PC-9 (cell line): ENCODE results near the gene RAP1GAP2. TPM values are rescaled to one million over a fixed set of nuclear protein-coding genes. Genes with fewer than 3 reads are reported as not detected.

Source experiments
- BruUV-seq: library from RNA; stranded (reverse); fragments of 400-500 nt; replicated peaks from 2 replicates; lab custom pipeline; 2021; lab: Mats Ljungman, UMichigan
- CTCF ChIA-PET: fragments of 300-600 bp; sonication (Branson Sonifier 250); formaldehyde crosslinking; loops from one replicate; lab custom pipeline; 2022; ENCODE audit warnings: antibody characterized with exemption; lab: Charles Lee
- POLR2A ChIA-PET: fragments of 300-600 bp; sonication (Branson Sonifier 250); formaldehyde crosslinking; loops from one replicate; lab custom pipeline; 2022; ENCODE audit warnings: antibody characterized with exemption; ENCODE audit not compliant: unreplicated experiment; lab: Charles Lee
- DNase-seq, 2 experiments: peaks; one replicate each; pipeline versions ENCODE4 v3.0.0 to v3.0.0-alpha.2; 2015 to 2022; ENCODE audit warnings: mixed read lengths in 1 of 2
- H2AFZ ChIP-seq: fragments of 200-600 bp; sonication (generic); 2 replicates; pipeline ENCODE4 v1.8.1; 2017; ENCODE audit warnings: antibody characterized with exemption
- H3F3A ChIP-seq: fragments of 200-600 bp; sonication (generic); 2 replicates; pipeline ENCODE4 v1.8.1; 2017; ENCODE audit warnings: antibody characterized with exemption, mild to moderate bottlenecking, low read depth; ENCODE audit not compliant: insufficient read depth
- H3K27ac ChIP-seq: fragments of 200-600 bp; sonication (generic); 2 replicates; pipeline ENCODE4 v1.6.1; 2016; ENCODE audit warnings: mixed run types
- H3K27me3 ChIP-seq: fragments of 200-600 bp; sonication (generic); 2 replicates; pipeline ENCODE4 v1.6.1; 2016; ENCODE audit warnings: low read depth, mixed run types; ENCODE audit not compliant: insufficient read depth
- H3K36me3 ChIP-seq: fragments of 200-600 bp; sonication (generic); 2 replicates; pipeline ENCODE4 v1.6.1; 2016; ENCODE audit warnings: low read depth, mixed run types
- H3K4me1 ChIP-seq: fragments of 200-600 bp; sonication (generic); replicated peaks from 2 replicates; pipeline ENCODE4 v1.6.1; 2016; ENCODE audit warnings: mixed run types; ENCODE audit not compliant: insufficient read depth
- H3K4me2 ChIP-seq: fragments of 200-600 bp; sonication (generic); 2 replicates; pipeline ENCODE4 v1.6.1; 2017; ENCODE audit warnings: mixed run types
- H3K4me3 ChIP-seq: fragments of 200-600 bp; sonication (generic); 2 replicates; pipeline ENCODE4 v1.6.1; 2016; ENCODE audit warnings: mixed run types
- H3K79me2 ChIP-seq: fragments of 200-600 bp; sonication (generic); 2 replicates; pipeline ENCODE4 v1.6.1; 2017; ENCODE audit warnings: low read depth, mixed run types
- H3K9me2 ChIP-seq: fragments of 200-600 bp; sonication (generic); 2 replicates; pipeline ENCODE4 v1.8.1; 2017; ENCODE audit warnings: mild to moderate bottlenecking; ENCODE audit not compliant: insufficient read depth
- H3K9me3 ChIP-seq: fragments of 200-600 bp; sonication (generic); 2 replicates; pipeline ENCODE4 v1.8.1; 2016; ENCODE audit warnings: low read depth; ENCODE audit not compliant: insufficient read depth
- H4K20me1 ChIP-seq: fragments of 200-600 bp; sonication (generic); 2 replicates; pipeline ENCODE4 v1.8.1; 2017; ENCODE audit not compliant: insufficient read depth
- CTCF ChIP-seq: fragments of 200-600 bp; sonication (generic); conservative IDR thresholded peaks from 2 replicates; pipeline ENCODE4 v1.6.1; 2017; ENCODE audit warnings: mixed run types, antibody characterized with exemption, mild to moderate bottlenecking, moderate library complexity
- EZH2 ChIP-seq: fragments of 200-600 bp; sonication (generic); IDR thresholded peaks from 2 replicates; pipeline ENCODE4 v1.8.0; 2017; ENCODE audit warnings: antibody characterized with exemption, low read depth
- intact Hi-C: fragments of 100-400 bp; cut with micrococcal nuclease; formaldehyde crosslinking; loops from one replicate; pipeline ENCODE4 v1.10.0; 2022; ENCODE audit not compliant: unreplicated experiment
- total RNA-seq: library from RNA; stranded (reverse); gene quantifications from 2 replicates; pipeline ENCODE4 v1.2.3, GENCODE V29; 2021

The RAP1GAP2 gene
- total RNA-seq, 1 experiment from 2014 or later, result 10.1 TPM

- no peaks in the 10 kb centered on the region for H3K36me3 ChIP-seq
- no peaks in the 10 kb centered on the region for H3K9me2 ChIP-seq
- no peak for DNase-seq
- H3K27ac ChIP-seq, result no peak overlapping the region
- ChIA-PET POLR2A (no interaction called here), CTCF (no interaction called here)
- H4K20me1 ChIP-seq, result no peaks in the 10 kb centered on the region
- intact Hi-C loops, result no loop called here
- H3K9me3 ChIP-seq, result no peaks in the 10 kb centered on the region
- no peak overlapping the region for H3K4me2 ChIP-seq
- TF ChIP-seq EZH2 (no peak), CTCF (no peak)
- no peak overlapping the region for H3K4me3 ChIP-seq
- H3F3A ChIP-seq, result peaks cover 18% of the 10 kb centered on the region; the same call in 1 of the 2 replicates
- peaks cover 9% of the 10 kb centered on the region for H3K4me1 ChIP-seq
- H2AFZ ChIP-seq, result no peak overlapping the region
- H3K27me3 ChIP-seq, result no peaks in the 10 kb centered on the region
- no TSS peak for BruUV-seq
- no peaks in the 10 kb centered on the region for H3K79me2 ChIP-seq
Measured at GRCh38 chr17:2939714-2940351, 143.6 kb downstream of the RAP1GAP2 start.

GRCh38 chr17:2940352-2940751 is 144.1 kb downstream of the RAP1GAP2 start:
- BruUV-seq, result no TSS peak
- no peak for DNase-seq
- H4K20me1 ChIP-seq, result no peaks in the 10 kb centered on the region
- H3K79me2 ChIP-seq, result no peaks in the 10 kb centered on the region
- H3K9me2 ChIP-seq, result no peaks in the 10 kb centered on the region
- ChIA-PET CTCF (no interaction called here), POLR2A (no interaction called here)
- H2AFZ ChIP-seq, result no peak overlapping the region
- no peak overlapping the region for H3K4me2 ChIP-seq
- H3K9me3 ChIP-seq, result no peaks in the 10 kb centered on the region
- TF ChIP-seq EZH2, result no peak
- no peak for TF ChIP-seq CTCF
- no peaks in the 10 kb centered on the region for H3K27me3 ChIP-seq
- intact Hi-C loops, result no loop called here
- no peak overlapping the region for H3K4me3 ChIP-seq
- peaks cover 18% of the 10 kb centered on the region for H3F3A ChIP-seq
- no peaks in the 10 kb centered on the region for H3K36me3 ChIP-seq
- H3K4me1 ChIP-seq, result peaks cover 9% of the 10 kb centered on the region
- no peak overlapping the region for H3K27ac ChIP-seq

GRCh38 chr17:2943981-2944380 is 147.7 kb downstream of the RAP1GAP2 start:
- no peaks in the 10 kb centered on the region for H3K79me2 ChIP-seq
- peaks cover 9% of the 10 kb centered on the region for H3K4me1 ChIP-seq
- peaks cover 12% of the 10 kb centered on the region for H3F3A ChIP-seq
- no peak overlapping the region for H2AFZ ChIP-seq
- DNase-seq, result no peak
- H3K4me2 ChIP-seq, result no peak overlapping the region
- H3K9me2 ChIP-seq, result no peaks in the 10 kb centered on the region
- no peaks in the 10 kb centered on the region for H4K20me1 ChIP-seq
- no peaks in the 10 kb centered on the region for H3K9me3 ChIP-seq
- no peak overlapping the region for H3K27ac ChIP-seq
- no peak overlapping the region for H3K4me3 ChIP-seq
- intact Hi-C loops, result no loop called here
- no TSS peak for BruUV-seq
- TF ChIP-seq EZH2 (no peak), CTCF (no peak)
- POLR2A ChIA-PET, result interaction anchor here (0.6 kb wide), 1 partner anchor 61 kb away, joined by 4 read pairs; no protein-coding TSS in a partner anchor
- no peaks in the 10 kb centered on the region for H3K36me3 ChIP-seq
- H3K27me3 ChIP-seq, result no peaks in the 10 kb centered on the region
- CTCF ChIA-PET, result no interaction called here
